IPS DF 6.9 (cell line): Measurements from ENCODE around the gene NIPA2.

ENCODE experiments used
- DNase-seq: peaks from one replicate; pipeline ENCODE4 v3.0.0-alpha.2; 2013; ENCODE audit warnings: low read depth, low spot score
- H3K27ac ChIP-seq: one replicate; pipeline ENCODE4 v1.5.1; 2013; ENCODE audit warnings: low read length, control low read depth
- H3K27me3 ChIP-seq: 2 replicates; pipeline ENCODE4 v1.6.1; 2013; ENCODE audit warnings: mild to moderate bottlenecking, low read length; ENCODE audit not compliant: control insufficient read depth, insufficient read depth
- H3K36me3 ChIP-seq: 2 replicates; pipeline ENCODE4 v1.6.1; 2013; ENCODE audit warnings: low read length; ENCODE audit not compliant: control insufficient read depth, insufficient read depth
- H3K4me1 ChIP-seq: 2 replicates; pipeline ENCODE4 v1.6.1; 2013; ENCODE audit warnings: low read length; ENCODE audit not compliant: control insufficient read depth, insufficient read depth
- H3K4me3 ChIP-seq: 2 replicates; pipeline ENCODE4 v1.5.1; 2013; ENCODE audit warnings: mild to moderate bottlenecking, low read length
- H3K9me3 ChIP-seq: 2 replicates; pipeline ENCODE4 v1.6.1; 2013; ENCODE audit warnings: low read length, inconsistent platforms; ENCODE audit not compliant: control insufficient read depth, insufficient read depth
- WGBS: extraction: QIAGEN DNeasy Blood & Tissue Kit; methylation state at CpG from one replicate; pipeline ENCODE4 v1.1.7; 2013; ENCODE audit warnings: mixed read lengths, missing lambda C conversion rate; ENCODE audit not compliant: insufficient read length, insufficient coverage; 5-methylcytosine and 5-hydroxymethylcytosine counted together

The NIPA2 gene

GRCh38 chr15:22895465-22896190, 57.2 kb downstream of the NIPA2 start:
- DNase-seq, result no peak
- Histone ChIP-seq H3K9me3 (no peaks in the 10 kb centered on the region), H3K27ac (no peak overlapping the region), H3K36me3 (peaks cover 4% of the 10 kb centered on the region; the same call in 1 of the 2 replicates), H3K4me1 (no peaks in the 10 kb centered on the region; the same call in 1 of the 2 replicates), H3K4me3 (no peak overlapping the region), H3K27me3 (no peaks in the 10 kb centered on the region)
- no CpG with 5 or more reads among the region's 10 CpGs for WGBS

- no peak overlapping the region for H3K4me3 ChIP-seq
- H3K27ac ChIP-seq, result no peak overlapping the region
- no peaks in the 10 kb centered on the region for H3K9me3 ChIP-seq
- H3K36me3 ChIP-seq, result peaks cover 3% of the 10 kb centered on the region; the same call in 1 of the 2 replicates
- WGBS, result no CpG with 5 or more reads among the region's 11 CpGs
- H3K27me3 ChIP-seq, result no peaks in the 10 kb centered on the region
- H3K4me1 ChIP-seq, result no peaks in the 10 kb centered on the region
- DNase-seq, result no peak
Measured at GRCh38 chr15:22902046-22902445, 63.6 kb downstream of the NIPA2 start.

DNA sequence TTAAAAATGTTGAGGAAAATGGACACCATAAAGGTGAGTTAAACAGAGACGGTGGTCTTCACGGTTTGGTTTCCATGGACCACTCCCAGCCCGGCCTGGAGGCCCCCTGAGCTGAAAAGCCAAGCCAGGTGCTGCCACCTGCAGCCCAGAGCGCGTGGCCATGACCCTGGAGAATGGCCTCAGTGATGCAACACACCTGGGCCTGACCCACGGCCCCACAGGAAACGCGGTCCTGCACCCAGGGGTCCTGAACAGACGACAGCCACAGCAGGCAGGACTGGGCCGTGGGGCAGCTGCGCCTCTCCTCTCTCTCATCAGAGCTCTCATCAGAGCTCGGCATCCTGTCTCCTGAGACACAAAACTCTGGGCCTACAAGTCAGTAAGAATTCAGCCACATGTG, 64.1 kb downstream of the NIPA2 start:
- H3K27ac ChIP-seq, result no peak overlapping the region
- peaks cover 3% of the 10 kb centered on the region; the same call in 1 of the 2 replicates for H3K36me3 ChIP-seq
- DNase-seq, result no peak
- WGBS, result no CpG with 5 or more reads among the region's 12 CpGs
- H3K27me3 ChIP-seq, result no peaks in the 10 kb centered on the region
- no peaks in the 10 kb centered on the region for H3K9me3 ChIP-seq
- no peak overlapping the region for H3K4me3 ChIP-seq
- no peaks in the 10 kb centered on the region for H3K4me1 ChIP-seq

DNA sequence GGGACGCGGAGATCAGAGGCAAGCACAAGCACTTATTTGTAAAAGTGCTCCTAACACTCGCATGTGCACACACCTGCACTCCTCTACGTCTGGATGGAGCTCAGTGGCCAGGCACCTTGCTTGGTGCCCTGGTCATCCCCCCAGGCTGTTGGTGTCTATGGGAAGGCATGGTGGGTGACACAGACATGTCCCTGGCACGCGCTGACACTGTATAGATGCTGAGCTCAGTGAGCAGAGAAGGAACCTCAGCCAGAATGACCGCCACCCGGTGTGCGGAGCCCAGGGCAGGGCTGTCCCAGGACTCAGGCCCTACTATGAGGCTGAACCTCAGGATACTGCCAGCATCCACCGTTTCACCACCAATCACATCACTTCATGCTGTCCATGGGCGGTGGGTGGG, 64.5 kb downstream of the NIPA2 start:
- Histone ChIP-seq H3K27me3 (no peaks in the 10 kb centered on the region), H3K27ac (no peak overlapping the region), H3K4me3 (no peak overlapping the region), H3K36me3 (peaks cover 3% of the 10 kb centered on the region; the same call in 1 of the 2 replicates), H3K9me3 (no peaks in the 10 kb centered on the region), H3K4me1 (no peaks in the 10 kb centered on the region)
- DNase-seq, result no peak
- WGBS, result no CpG with 5 or more reads among the region's 11 CpGs

DNA sequence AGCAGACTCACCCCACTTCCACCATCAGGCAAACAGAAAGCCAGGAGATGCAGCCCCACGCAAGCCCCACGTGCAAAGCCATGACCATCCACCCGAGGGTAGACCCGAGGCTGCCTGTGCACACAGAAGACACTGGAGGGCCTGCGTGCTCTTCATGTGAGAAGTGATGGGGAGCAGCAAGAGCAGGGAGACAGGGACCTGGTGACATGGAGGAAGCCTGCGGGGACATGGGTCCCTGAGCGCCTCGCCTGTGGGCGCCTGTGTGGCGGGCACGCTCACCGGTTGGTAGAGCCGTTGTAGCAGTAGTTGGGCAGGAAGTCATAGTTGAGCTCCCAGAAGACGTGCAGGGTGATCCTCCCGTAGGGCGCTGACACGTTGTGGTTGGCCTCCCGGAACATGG, 65.0 kb downstream of the NIPA2 start:
- Histone ChIP-seq H3K27ac (no peak overlapping the region), H3K4me3 (no peak overlapping the region), H3K4me1 (no peaks in the 10 kb centered on the region), H3K9me3 (no peaks in the 10 kb centered on the region), H3K36me3 (peaks cover 3% of the 10 kb centered on the region; the same call in 1 of the 2 replicates), H3K27me3 (no peaks in the 10 kb centered on the region)
- no peak for DNase-seq
- no CpG with 5 or more reads among the region's 18 CpGs for WGBS

- DNase-seq, result no peak
- Histone ChIP-seq H3K4me1 (no peaks in the 10 kb centered on the region), H3K27ac (no peak overlapping the region), H3K27me3 (no peaks in the 10 kb centered on the region), H3K9me3 (no peaks in the 10 kb centered on the region), H3K36me3 (peaks cover 3% of the 10 kb centered on the region), H3K4me3 (no peak overlapping the region)
- no CpG with 5 or more reads among the region's 19 CpGs for WGBS
Measured at GRCh38 chr15:22903961-22904534, 65.6 kb downstream of the NIPA2 start.

DNA sequence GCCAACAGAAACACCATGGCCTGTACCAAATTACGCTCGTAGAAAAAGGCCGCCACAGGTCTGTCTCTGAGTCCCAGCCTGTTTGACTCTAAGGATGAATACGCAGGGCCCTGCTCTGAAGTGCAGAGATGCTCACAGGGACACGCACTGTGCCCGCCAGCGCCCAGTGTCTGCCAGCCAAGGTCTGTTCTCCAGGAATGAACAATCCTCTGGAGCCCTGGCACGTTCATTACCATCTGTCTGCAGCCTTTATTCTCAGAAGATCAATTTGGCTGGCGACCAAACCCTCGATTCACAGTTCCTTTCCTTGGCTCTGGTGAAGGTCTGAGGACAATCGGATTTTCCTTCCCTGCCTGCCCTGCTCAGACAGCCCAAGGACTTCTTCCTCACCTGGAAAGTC, 66.3 kb downstream of the NIPA2 start:
- H3K9me3 ChIP-seq, result no peaks in the 10 kb centered on the region
- H3K4me3 ChIP-seq, result no peak overlapping the region
- no peaks in the 10 kb centered on the region for H3K4me1 ChIP-seq
- no CpG with 5 or more reads among the region's 11 CpGs for WGBS
- DNase-seq, result no peak
- no peak overlapping the region for H3K27ac ChIP-seq
- H3K27me3 ChIP-seq, result no peaks in the 10 kb centered on the region
- H3K36me3 ChIP-seq, result peaks cover 3% of the 10 kb centered on the region

GRCh38 chr15:22907161-22907950, 68.9 kb downstream of the NIPA2 start:
- Histone ChIP-seq H3K9me3 (no peaks in the 10 kb centered on the region), H3K27ac (no peak overlapping the region), H3K27me3 (no peaks in the 10 kb centered on the region), H3K4me3 (no peak overlapping the region), H3K36me3 (peaks cover 3% of the 10 kb centered on the region), H3K4me1 (no peaks in the 10 kb centered on the region)
- DNase-seq, result no peak
- no CpG with 5 or more reads among the region's 16 CpGs for WGBS

DNA sequence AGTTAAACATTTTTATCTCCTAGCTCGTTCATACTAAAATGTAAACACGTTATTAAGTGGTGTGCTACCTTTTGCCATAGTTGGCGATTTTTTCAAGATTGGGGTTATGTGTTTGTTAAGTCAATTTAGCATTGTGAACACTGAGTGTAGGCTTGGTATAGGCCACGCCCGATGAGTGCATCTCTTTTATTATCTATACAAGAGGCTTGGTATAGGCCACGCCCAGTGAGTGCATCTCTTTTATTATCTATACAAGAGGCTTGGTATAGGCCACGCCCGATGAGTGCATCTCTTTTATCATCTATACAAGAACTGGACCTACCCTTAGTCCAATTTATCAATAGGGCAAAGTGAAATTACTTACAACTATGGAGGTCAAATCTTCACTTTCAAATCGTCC, 70.4 kb downstream of the NIPA2 start:
- WGBS, result no CpG with 5 or more reads among the region's 9 CpGs
- Histone ChIP-seq H3K9me3 (no peaks in the 10 kb centered on the region), H3K4me1 (no peaks in the 10 kb centered on the region), H3K4me3 (no peak overlapping the region), H3K27ac (no peak overlapping the region), H3K36me3 (no peaks in the 10 kb centered on the region; the same call in none of the 2 replicates), H3K27me3 (no peaks in the 10 kb centered on the region)
- DNase-seq, result no peak

GRCh38 chr15:22911306-22911705, 72.8 kb downstream of the NIPA2 start:
- no peak for DNase-seq
- no CpG with 5 or more reads among the region's 8 CpGs for WGBS
- Histone ChIP-seq H3K9me3 (no peaks in the 10 kb centered on the region), H3K27ac (no peak overlapping the region), H3K4me3 (no peak overlapping the region; the same call in 1 of the 2 replicates), H3K36me3 (peaks cover 2% of the 10 kb centered on the region; the same call in 1 of the 2 replicates), H3K27me3 (no peaks in the 10 kb centered on the region), H3K4me1 (no peaks in the 10 kb centered on the region)
